Chondrocyte (in vitro differentiated cells): ENCODE data around the gene SOS2. TPM values are rescaled to one million over a fixed set of nuclear protein-coding genes. Genes with fewer than 3 reads are reported as not detected.

Experiments
- DNase-seq: peaks from one replicate; pipeline ENCODE4 v3.0.0; 2021; ENCODE audit warnings: mixed read lengths, low spot score
- H3K27ac Mint-ChIP-seq: one replicate; pipeline ENCODE4 v1.8.0; 2021; ENCODE audit warnings: mild to moderate bottlenecking, moderate library complexity, mixed read lengths; ENCODE audit not compliant: unreplicated experiment
- H3K27me3 Mint-ChIP-seq: 2 replicates; pipeline ENCODE4 v1.8.0; 2021; ENCODE audit warnings: low read depth, mixed read lengths
- H3K36me3 Mint-ChIP-seq: 2 replicates; pipeline ENCODE4 v1.8.0; 2021; ENCODE audit warnings: low read depth, mixed read lengths
- H3K4me1 Mint-ChIP-seq: 2 replicates; pipeline ENCODE4 v1.8.0; 2021; ENCODE audit warnings: low read depth, mild to moderate bottlenecking, mixed read lengths
- H3K4me3 Mint-ChIP-seq: one replicate; pipeline ENCODE4 v1.8.0; 2021; ENCODE audit warnings: mild to moderate bottlenecking, moderate library complexity, mixed read lengths; ENCODE audit not compliant: unreplicated experiment
- H3K9me3 Mint-ChIP-seq: 2 replicates; pipeline ENCODE4 v1.8.0; 2021; ENCODE audit warnings: low read depth, mixed read lengths
- total RNA-seq: library from RNA; stranded (reverse); gene quantifications from 3 replicates; pipeline ENCODE4 v1.2.1, GENCODE V29; 2021
- TF ChIP-seq, protein P1 (sequence below): fragments of 200-600 bp; sonication (generic); IDR thresholded peaks from 2 replicates; pipeline ENCODE4 v1.5.0; 2021; ENCODE audit warnings: antibody characterized with exemption, mild to moderate bottlenecking, moderate library complexity

SOS2 gene
- total RNA-seq, 1 donor from 2014 or later: 28.1 TPM

DNA sequence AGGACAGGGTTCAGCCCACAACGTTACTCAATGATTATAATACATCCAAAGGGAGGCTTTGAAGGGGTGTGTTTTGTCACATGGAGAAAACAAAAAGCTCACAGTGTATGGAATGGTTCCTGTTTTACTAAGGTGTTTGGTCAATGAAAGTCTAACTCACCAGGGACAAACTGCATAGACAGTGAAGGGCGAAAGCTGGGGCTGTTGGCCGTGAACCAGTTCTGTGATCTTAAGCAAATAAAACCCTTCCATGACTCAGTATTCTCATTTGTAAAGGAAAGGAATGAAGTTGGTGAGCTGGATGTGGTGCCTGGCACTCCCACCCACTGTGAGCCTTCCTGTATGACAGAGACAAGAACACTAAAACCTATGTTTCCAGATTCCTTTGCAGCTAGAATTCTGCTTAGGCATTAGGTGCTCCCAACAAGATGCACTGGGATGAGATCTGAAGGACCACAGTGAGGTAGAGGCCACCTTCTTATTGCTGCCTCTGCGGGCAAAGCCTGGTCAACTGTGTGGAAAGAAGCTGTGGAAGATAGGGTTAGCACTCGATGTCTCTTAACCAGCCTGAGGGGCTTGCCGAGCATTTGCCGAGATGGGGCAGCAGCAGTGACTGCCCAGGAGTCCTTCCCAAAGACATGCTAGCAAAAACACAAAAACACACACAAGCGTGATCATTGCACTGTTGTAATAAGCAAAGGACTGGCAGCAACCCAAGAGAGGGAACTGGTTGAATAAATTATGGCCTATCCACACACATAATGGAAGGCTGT is 163.5 kb downstream of the SOS2 start:
- H3K36me3 Mint-ChIP-seq: peaks cover 2% of the 10 kb centered on the region
- TF ChIP-seq, protein P1, sequence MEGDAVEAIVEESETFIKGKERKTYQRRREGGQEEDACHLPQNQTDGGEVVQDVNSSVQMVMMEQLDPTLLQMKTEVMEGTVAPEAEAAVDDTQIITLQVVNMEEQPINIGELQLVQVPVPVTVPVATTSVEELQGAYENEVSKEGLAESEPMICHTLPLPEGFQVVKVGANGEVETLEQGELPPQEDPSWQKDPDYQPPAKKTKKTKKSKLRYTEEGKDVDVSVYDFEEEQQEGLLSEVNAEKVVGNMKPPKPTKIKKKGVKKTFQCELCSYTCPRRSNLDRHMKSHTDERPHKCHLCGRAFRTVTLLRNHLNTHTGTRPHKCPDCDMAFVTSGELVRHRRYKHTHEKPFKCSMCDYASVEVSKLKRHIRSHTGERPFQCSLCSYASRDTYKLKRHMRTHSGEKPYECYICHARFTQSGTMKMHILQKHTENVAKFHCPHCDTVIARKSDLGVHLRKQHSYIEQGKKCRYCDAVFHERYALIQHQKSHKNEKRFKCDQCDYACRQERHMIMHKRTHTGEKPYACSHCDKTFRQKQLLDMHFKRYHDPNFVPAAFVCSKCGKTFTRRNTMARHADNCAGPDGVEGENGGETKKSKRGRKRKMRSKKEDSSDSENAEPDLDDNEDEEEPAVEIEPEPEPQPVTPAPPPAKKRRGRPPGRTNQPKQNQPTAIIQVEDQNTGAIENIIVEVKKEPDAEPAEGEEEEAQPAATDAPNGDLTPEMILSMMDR: no peak
- H3K9me3 Mint-ChIP-seq: peaks cover 6% of the 10 kb centered on the region
- peak overlapping the region; percentile 75 for H3K27ac Mint-ChIP-seq
- no peaks in the 10 kb centered on the region for H3K27me3 Mint-ChIP-seq
- peaks cover 29% of the 10 kb centered on the region for H3K4me1 Mint-ChIP-seq
- no peak overlapping the region for H3K4me3 Mint-ChIP-seq
- DNase-seq: no peak

Other genes with a start within 250 kb of the SOS2 start
- gene VCPKMT, start 115.0 kb downstream of the SOS2 start, total RNA-seq: 9.3 to 10.4 TPM (median 9.7 TPM) in 3 replicates
- 5.4 to 5.9 TPM (median 5.8 TPM) in 3 replicates for gene L2HGDH, start 80.7 kb upstream of the SOS2 start, total RNA-seq
- gene DMAC2L, start 80.7 kb upstream of the SOS2 start, total RNA-seq: 9.9 to 17.3 TPM (median 13.5 TPM) in 3 replicates
- 8.4 to 15.7 TPM (median 9.4 TPM) in 3 replicates for gene CDKL1, start 165.3 kb upstream of the SOS2 start, total RNA-seq